DMS53 (cell line): ENCODE results near the gene PIGQ.
A peak's percentile ranks its signal among the peaks of the same experiment; 100 is the strongest.
"Not testable (repeated sequence)": the region's sequence is repeated elsewhere in the genome, so short reads cannot be mapped to it uniquely, and the experiment has no call there.

Experiments used
- DNase-seq: peaks from one replicate; lab custom pipeline; 2025; lab: John Stamatoyannopoulos, UW

PIGQ gene

GRCh38 chr16:586047-586644, 16.4 kb downstream of the PIGQ start:
- DNase-seq: no peak

GRCh38 chr16:586645-587590, 17.1 kb downstream of the PIGQ start:
- DNase-seq: no peak

- peak; percentile 74 for DNase-seq
These were observed 18.8 kb downstream of the PIGQ start for GRCh38 chr16:588639-588888.

- DNase-seq: peak; percentile 94
These were observed 19.3 kb downstream of the PIGQ start for GRCh38 chr16:588889-589657.

GRCh38 chr16:589658-590187, 20.0 kb downstream of the PIGQ start, which contains the start of gene RAB40C:
RAB40C (plus strand) TSS chr16:590066; CDS start chr16:590292, 226 bp downstream.
- DNase-seq: peak; percentile 98

- peak; percentile 75 for DNase-seq
These were observed 20.5 kb downstream of the PIGQ start for GRCh38 chr16:590188-590814.

- no peak for DNase-seq
These were observed 21.0 kb downstream of the PIGQ start for GRCh38 chr16:590815-591200.

- no peak for DNase-seq
These were observed 21.5 kb downstream of the PIGQ start for GRCh38 chr16:591231-591630.

- peak; percentile 58 for DNase-seq
These were observed 22.2 kb downstream of the PIGQ start for GRCh38 chr16:591892-592517.

- peak; percentile 94 for DNase-seq
These were observed 22.9 kb downstream of the PIGQ start for GRCh38 chr16:592518-593306.

GRCh38 chr16:593406-593805, 23.6 kb downstream of the PIGQ start:
- peak; percentile 96 for DNase-seq

- no peak for DNase-seq
These were observed 24.0 kb downstream of the PIGQ start for GRCh38 chr16:593807-594206.

GRCh38 chr16:595094-595528, 25.3 kb downstream of the PIGQ start:
- no peak for DNase-seq

GRCh38 chr16:595942-596735, 26.4 kb downstream of the PIGQ start:
- peak; percentile 73 for DNase-seq

- no peak for DNase-seq
These were observed 26.9 kb downstream of the PIGQ start for GRCh38 chr16:596736-597060.

- DNase-seq: not testable (repeated sequence)
These were observed 27.9 kb downstream of the PIGQ start for GRCh38 chr16:597655-598054.

- no peak for DNase-seq
These were observed 29.3 kb downstream of the PIGQ start for GRCh38 chr16:598823-599739.

GRCh38 chr16:600781-601180, 31.0 kb downstream of the PIGQ start:
- no peak for DNase-seq

- DNase-seq: no peak
These were observed 34.2 kb downstream of the PIGQ start for GRCh38 chr16:603933-604332.
